Pancreas (tissue), 10 donors: ENCODE results near the gene SAMD9L. TPM values are rescaled to one million over a fixed set of nuclear protein-coding genes. Genes with fewer than 3 reads are reported as not detected.
A peak's percentile ranks its signal among the peaks of the same experiment; 100 is the strongest.

Experiments used
- ATAC-seq, 4 donors: fragments of 200-7000 bp; cut with Tn5 transposase; one replicate each; pipeline versions ENCODE4 v1.8.0 to v1.9.1; 2020; ENCODE audit warnings: mild to moderate bottlenecking in 4 of 4, moderate library complexity in 4 of 4
- DNase-seq, 6 donors: peaks; one replicate each; pipeline ENCODE4 v3.0.0-alpha.2; 2020
- FAIRE-seq: peaks from 2 replicates; lab custom pipeline; 2012; peaks lifted over from hg19 to GRCh38; lab: Jason Lieb, UNC
- H3K27ac ChIP-seq, 4 donors: fragments of 200-600 bp; sonication (generic); 1 replicate in 3 of 4; 2 replicates in 1 of 4; pipeline versions ENCODE4 v1.5.0 to v1.8.0; 2020
- H3K27me3 ChIP-seq, 4 donors: fragments of 200-600 bp; one replicate each; pipeline ENCODE4 v1.8.0; 2021
- H3K36me3 ChIP-seq, 3 donors: fragments of 200-600 bp; sonication (generic) in 1 of 3; one replicate each; pipeline versions ENCODE4 v1.5.0 to v1.8.0; 2020 to 2021
- H3K4me1 ChIP-seq, 3 donors: fragments of 200-600 bp; one replicate each; pipeline ENCODE4 v1.8.0; 2021
- H3K4me3 ChIP-seq, 4 donors: fragments of 200-600 bp; sonication (generic) in 2 of 4; one replicate each; pipeline versions ENCODE4 v1.5.0 to v1.8.0; 2020 to 2021
- H3K9me3 ChIP-seq, 4 donors: fragments of 200-600 bp; one replicate each; pipeline ENCODE4 v1.8.0; 2021
- WGBS, 2 donors: extraction: QIAGEN DNeasy Blood & Tissue Kit; methylation state at CpG; one replicate each; pipeline ENCODE4 v1.1.7; 2013; 5-methylcytosine and 5-hydroxymethylcytosine counted together
- intact Hi-C, 3 donors: fragments of 100-400 bp; cut with DNase I; formaldehyde crosslinking; loops; one replicate each; pipeline versions ENCODE4 v1.11.1 to v1.14.2; 2022
- polyA plus RNA-seq, 2 donors: library from polyadenylated mRNA; stranded (reverse); fragments of 200-250 nt; gene quantifications; one replicate each; pipeline ENCODE4 v1.2.3, GENCODE V29; 2013
- total RNA-seq, 6 donors: library from RNA; stranded (reverse); fragmentation: NEBNext Ultra II Directional in 4 of 6; extraction: Animal tissue kit (Norgen Biotek cat#: 25700) in 4 of 6; gene quantifications; one replicate each; pipeline versions ENCODE4 v1.2.1 to v1.2.4, GENCODE V29; 2021 to 2023
- TF ChIP-seq, protein P1 (sequence below), 4 donors: fragments of 200-600 bp; sonication (generic) in 3 of 4; IDR thresholded peaks; one replicate each; pipeline versions ENCODE4 v1.5.0 to v1.8.0; 2021; ENCODE audit warnings: antibody characterized with exemption in 4 of 4
- donor health status: healthy with polysubstance abuse.
- donor health status: DM: no; HTN: no; CAD: no; lungs with moderate emphysema.
- donor health status: DM: no; HTN: no; CAD: no.
- donor health status: control.
- donor health status: control.
- donor health status: Bipolar disorder and iron deficiency.
- donor health status: DM: yes; HTN: yes; CAD: no.
- donor health status: DM: no; HTN: no; CAD: no.
- donor health status: DM: no; HTN: no; CAD: no.
- donor health status: DM: yes; HTN: yes; CAD: no.

Gene SAMD9L
- total and polyA plus RNA-seq, 8 donors = 1.5 to 7.4 (median 2.1) TPM

DNA sequence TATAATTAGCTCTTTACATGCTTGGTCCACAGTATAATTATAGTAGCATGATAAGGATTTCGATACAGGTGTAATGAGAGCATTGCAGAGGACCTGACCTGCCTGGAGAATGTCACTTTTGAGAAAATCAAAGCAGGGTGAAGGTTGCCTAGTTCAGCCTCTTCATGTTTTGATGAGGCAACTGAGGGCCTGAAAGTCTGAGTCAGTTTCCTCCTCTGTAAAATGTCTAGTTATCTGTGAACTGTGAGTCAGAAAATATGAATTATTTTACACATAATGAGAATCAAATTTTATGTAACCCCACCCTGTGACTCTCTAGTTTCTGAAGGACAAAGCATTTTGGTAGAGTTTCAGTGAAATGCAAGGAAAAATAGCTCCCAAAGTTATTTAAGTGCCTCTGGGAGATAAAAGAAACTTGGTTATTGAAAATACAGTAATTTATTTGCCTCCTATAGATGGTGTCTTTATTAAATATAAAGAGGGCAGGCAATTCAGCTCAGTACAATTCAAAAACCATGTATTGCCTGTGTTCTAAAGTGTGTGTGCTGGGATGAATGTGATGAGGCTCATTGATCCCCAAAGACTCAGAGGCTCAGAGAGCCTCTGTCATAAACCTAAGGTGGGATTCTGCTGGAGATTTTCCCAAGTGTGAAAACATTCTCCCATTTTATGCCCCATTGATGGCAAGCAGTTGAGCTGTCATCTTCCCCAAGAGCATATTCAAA is 37.3 kb upstream of the SAMD9L start:
- intact Hi-C loops = no loop called here
- TF ChIP-seq, protein P1, sequence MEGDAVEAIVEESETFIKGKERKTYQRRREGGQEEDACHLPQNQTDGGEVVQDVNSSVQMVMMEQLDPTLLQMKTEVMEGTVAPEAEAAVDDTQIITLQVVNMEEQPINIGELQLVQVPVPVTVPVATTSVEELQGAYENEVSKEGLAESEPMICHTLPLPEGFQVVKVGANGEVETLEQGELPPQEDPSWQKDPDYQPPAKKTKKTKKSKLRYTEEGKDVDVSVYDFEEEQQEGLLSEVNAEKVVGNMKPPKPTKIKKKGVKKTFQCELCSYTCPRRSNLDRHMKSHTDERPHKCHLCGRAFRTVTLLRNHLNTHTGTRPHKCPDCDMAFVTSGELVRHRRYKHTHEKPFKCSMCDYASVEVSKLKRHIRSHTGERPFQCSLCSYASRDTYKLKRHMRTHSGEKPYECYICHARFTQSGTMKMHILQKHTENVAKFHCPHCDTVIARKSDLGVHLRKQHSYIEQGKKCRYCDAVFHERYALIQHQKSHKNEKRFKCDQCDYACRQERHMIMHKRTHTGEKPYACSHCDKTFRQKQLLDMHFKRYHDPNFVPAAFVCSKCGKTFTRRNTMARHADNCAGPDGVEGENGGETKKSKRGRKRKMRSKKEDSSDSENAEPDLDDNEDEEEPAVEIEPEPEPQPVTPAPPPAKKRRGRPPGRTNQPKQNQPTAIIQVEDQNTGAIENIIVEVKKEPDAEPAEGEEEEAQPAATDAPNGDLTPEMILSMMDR (IDR thresholded peaks at IDR 0.05) = no peak
- Histone ChIP-seq H3K27me3 (no peaks in the 10 kb centered on the region), H3K36me3 (no peaks in the 10 kb centered on the region), H3K27ac (no peak overlapping the region), H3K4me3 (no peak overlapping the region), H3K9me3 (no peaks in the 10 kb centered on the region), H3K4me1 (no peaks in the 10 kb centered on the region)
- 28% methylated on average over 1 of the region's 1 CpG for whole genome bisulfite sequencing, 2 donors
- DNase-seq (no peak), ATAC-seq (no peak), FAIRE-seq (no peak)

DNA sequence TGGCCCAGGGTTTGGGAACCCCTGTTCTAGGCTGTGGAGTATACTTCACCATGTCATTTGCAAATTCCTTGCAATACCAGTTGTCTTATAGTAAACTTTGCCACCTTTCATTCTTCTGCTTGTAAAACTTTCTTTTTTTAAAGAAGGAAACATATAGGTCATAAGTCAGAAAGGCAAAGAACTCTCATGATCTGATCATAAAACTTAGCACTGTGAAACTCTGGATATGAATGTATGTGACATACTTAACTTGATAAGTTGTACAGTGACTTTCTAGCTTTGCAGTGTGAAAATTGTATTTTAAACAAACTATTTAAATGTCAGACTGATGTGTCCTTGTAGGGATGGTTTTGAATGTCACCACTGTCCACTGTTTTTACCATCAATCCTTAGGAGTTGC is 31.0 kb upstream of the SAMD9L start:
- no peak overlapping the region for H3K4me3 ChIP-seq
- no peak overlapping the region for H3K27ac ChIP-seq
- no peaks in the 10 kb centered on the region for H3K9me3 ChIP-seq
- no peaks in the 10 kb centered on the region for H3K27me3 ChIP-seq
- DNase-seq (no peak), FAIRE-seq (no peak), ATAC-seq (no peak)
- no peaks in the 10 kb centered on the region for H3K36me3 ChIP-seq
- intact Hi-C loops = no loop called here
- TF ChIP-seq, protein P1 (IDR thresholded peaks at IDR 0.05) = no peak
- H3K4me1 ChIP-seq = no peaks in the 10 kb centered on the region

GRCh38 chr7:93178213-93178612 is 30.0 kb upstream of the SAMD9L start:
- TF ChIP-seq, protein P1 (IDR thresholded peaks at IDR 0.05) = no peak
- ATAC-seq = peak in 3 of 4 donors; percentile 33 to 70 (median 67)
- 14 to 16% methylated on average over 3 of the region's 3 CpGs for WGBS, 2 donors
- Histone ChIP-seq H3K9me3 (no peaks in the 10 kb centered on the region), H3K4me3 (no peak overlapping the region), H3K27me3 (no peaks in the 10 kb centered on the region), H3K36me3 (no peaks in the 10 kb centered on the region), H3K27ac (no peak overlapping the region), H3K4me1 (no peaks in the 10 kb centered on the region)
- FAIRE-seq = no peak
- no peak for DNase-seq
- intact Hi-C loops = no loop called here

GRCh38 chr7:93176992-93177580 is 28.9 kb upstream of the SAMD9L start:
- H3K4me1 ChIP-seq = no peaks in the 10 kb centered on the region
- no peaks in the 10 kb centered on the region for H3K36me3 ChIP-seq
- no peak overlapping the region for H3K27ac ChIP-seq
- TF ChIP-seq, protein P1 (IDR thresholded peaks at IDR 0.05) = no peak
- FAIRE-seq = no peak
- intact Hi-C loops = no loop called here
- ATAC-seq = no peak
- 36 to 45% methylated on average over 2 of the region's 2 CpGs for WGBS, 2 donors
- no peak overlapping the region for H3K4me3 ChIP-seq
- DNase-seq = no peak
- no peaks in the 10 kb centered on the region for H3K9me3 ChIP-seq
- H3K27me3 ChIP-seq = no peaks in the 10 kb centered on the region

- Histone ChIP-seq H3K4me1 (no peaks in the 10 kb centered on the region), H3K27ac (no peak overlapping the region), H3K27me3 (no peaks in the 10 kb centered on the region), H3K36me3 (no peaks in the 10 kb centered on the region), H3K9me3 (no peaks in the 10 kb centered on the region), H3K4me3 (no peak overlapping the region)
- TF ChIP-seq, protein P1 (IDR thresholded peaks at IDR 0.05) = no peak
- 89 to 92% methylated on average over 2 of the region's 2 CpGs for WGBS, 2 donors
- ATAC-seq (no peak), FAIRE-seq (no peak), DNase-seq (no peak)
- intact Hi-C loops = no loop called here
Measured at GRCh38 chr7:93175219-93175618, 27.0 kb upstream of the SAMD9L start.
